Measurements from ENCODE around the gene SYCP3. TPM values are rescaled to one million over a fixed set of nuclear protein-coding genes. Genes with fewer than 3 reads are reported as not detected.

Gene SYCP3
- total and polyA plus RNA-seq, 2 of the 8 experiments (the other 6 are each of a cell fraction or from before 2014, with no cell fraction given): 0.02 to 0.07 TPM

DNA sequence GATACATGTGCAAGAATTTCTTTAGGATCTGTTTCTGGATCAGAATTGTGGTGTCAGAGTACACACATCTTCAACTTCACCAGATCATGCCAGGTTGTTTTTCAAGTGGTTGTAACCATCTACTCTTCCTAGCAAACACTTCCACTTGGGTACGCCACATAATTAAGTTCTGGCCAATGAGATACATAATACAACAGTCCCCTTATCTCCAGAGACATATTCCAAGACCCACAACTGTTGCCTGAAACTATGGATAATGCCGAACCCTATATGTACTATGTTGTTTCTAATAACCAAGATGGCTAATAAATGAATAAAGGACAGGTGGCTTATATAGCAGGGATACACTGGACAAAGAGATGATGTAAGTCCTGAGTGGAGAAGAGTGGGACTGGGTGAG, 44.3 kb downstream of the SYCP3 start (continued):
- TF ChIP-seq POLR2AphosphoS5 (IDR thresholded peaks at IDR 0.05; ENCODE audit: low read depth, low read length) (no peak), EP300 (IDR thresholded peaks at IDR 0.05; ENCODE audit: borderline replicate concordance in 1 of 2, low read depth in 2 of 2, low read length in 2 of 2) (no peak), POLR2A (IDR thresholded peaks at IDR 0.05; ENCODE audit: control extremely low read depth in 1 of 2, low read depth in 2 of 2, low read length in 2 of 2) (no peak), FOSL1 (IDR thresholded peaks at IDR 0.05; ENCODE audit: insufficient read depth, low read depth, low read length) (no peak), HDAC6 (IDR thresholded peaks at IDR 0.05; ENCODE audit: low read depth, low read length) (no peak)

Data from H1 (cell line).